Kidney (tissue), 14 donors: Measurements from ENCODE around the gene TBCD. TPM values are rescaled to one million over a fixed set of nuclear protein-coding genes. Genes with fewer than 3 reads are reported as not detected.

ENCODE experiments used
- DNase-seq, 5 donors: peaks; one replicate each; pipeline ENCODE4 v3.0.0-alpha.2; 2013 to 2020
- FAIRE-seq: peaks from 2 replicates; lab custom pipeline; 2012; peaks lifted over from hg19 to GRCh38; lab: Jason Lieb, UNC
- H3K27ac ChIP-seq, 2 donors: one replicate each; pipeline ENCODE4 v1.7.0; 2013; ENCODE audit warnings: low read depth in 2 of 2, low read length in 2 of 2, inconsistent platforms in 1 of 2
- H3K27me3 ChIP-seq: one replicate; pipeline ENCODE4 v1.7.1; 2013; ENCODE audit warnings: low read length, inconsistent platforms; ENCODE audit not compliant: control insufficient read depth, insufficient read depth
- H3K36me3 ChIP-seq, 3 donors: one replicate each; pipeline versions ENCODE4 v1.7.0 to v1.7.1; 2013; ENCODE audit warnings: low read length in 3 of 3, control low read depth in 1 of 3, inconsistent platforms in 1 of 3; ENCODE audit not compliant: insufficient read depth in 3 of 3, control insufficient read depth in 2 of 3
- H3K4me1 ChIP-seq, 3 donors: one replicate each; pipeline versions ENCODE4 v1.7.0 to v1.7.1; 2013; ENCODE audit warnings: low read length in 3 of 3, inconsistent platforms in 1 of 3, low read depth in 1 of 3; ENCODE audit not compliant: control insufficient read depth in 2 of 3, insufficient read depth in 2 of 3
- H3K4me3 ChIP-seq, 3 donors: one replicate each; pipeline versions ENCODE4 v1.7.0 to v1.8.1; 2013; ENCODE audit warnings: low read length in 3 of 3, control low read depth in 1 of 3, inconsistent platforms in 1 of 3
- H3K9ac ChIP-seq, 3 donors: one replicate each; pipeline versions ENCODE4 v1.7.0 to v1.7.1; 2013; ENCODE audit warnings: low read length in 3 of 3, control low read depth in 1 of 3, inconsistent platforms in 1 of 3
- H3K9me3 ChIP-seq, 3 donors: one replicate each; pipeline versions ENCODE4 v1.7.0 to v1.7.1; 2013; ENCODE audit warnings: low read length in 3 of 3, control low read depth in 1 of 3, inconsistent platforms in 1 of 3; ENCODE audit not compliant: control insufficient read depth in 2 of 3, insufficient read depth in 1 of 3
- CTCF ChIP-seq: IDR thresholded peaks from 3 replicates; pipeline ENCODE4 v1.5.1; 2012; ENCODE audit warnings: mild to moderate bottlenecking, moderate library complexity, borderline replicate concordance; ENCODE audit not compliant: insufficient read depth; ENCODE audit errors: extremely low read depth
- intact Hi-C: fragments of 100-400 bp; cut with DNase I; formaldehyde crosslinking; loops from one replicate; pipeline ENCODE4 v1.11.1; 2022
- polyA plus RNA-seq: library from polyadenylated mRNA; stranded (reverse); fragments of 350-450 nt; fragmentation: Illumina TruSeq; extraction: RNeasy Lipid Tissue Mini Kit (QIAGEN cat#74804); gene quantifications from one replicate; pipeline ENCODE4 v1.2.3, GENCODE V29; 2014; ENCODE audit warnings: low read depth, low replicate concordance; ENCODE audit not compliant: insufficient read depth
- total RNA-seq: library from RNA; stranded (reverse); fragmentation: NEBNext Ultra II Directional; extraction: Animal tissue kit (Norgen Biotek cat#: 25700); gene quantifications from one replicate; pipeline ENCODE4 v1.2.1, GENCODE V29; 2021
- donor health status: control.
- donor health status: control.
- donor health status: control.
- donor health status: control.
- donor health status: control.
- donor health status: DM: yes; HTN: yes; CAD: no.
- donor health status: Normal renal cell carcinoma (clear cell type).

TBCD gene
- total and polyA plus RNA-seq, 2 donors from 2014 or later: 72.8 to 78.7 TPM

- DNase-seq (peak in 1 of 5 donors; percentile 47), FAIRE-seq (no peak)
- Histone ChIP-seq H3K36me3 (peaks cover 0 to 4% (median 0%) of the 10 kb centered on the region in 3 donors), H3K9ac (no peak overlapping the region), H3K4me1 (peaks cover 0 to 5% (median 0%) of the 10 kb centered on the region in 3 donors), H3K27ac (no peak overlapping the region), H3K4me3 (no peak overlapping the region), H3K9me3 (no peaks in the 10 kb centered on the region), H3K27me3 (no peaks in the 10 kb centered on the region)
- TF ChIP-seq CTCF: no peak
- intact Hi-C loops: no loop called here
Observed at GRCh38 chr17:82780195-82780594, 28.3 kb downstream of the TBCD start.

- DNase-seq: peak in 1 of 5 donors; percentile 67
- FAIRE-seq: no peak
Observed at GRCh38 chr17:82780971-82781893, 29.4 kb downstream of the TBCD start.

GRCh38 chr17:82781894-82782274, 30.0 kb downstream of the TBCD start:
- Histone ChIP-seq H3K27me3 (no peaks in the 10 kb centered on the region), H3K4me3 (no peak overlapping the region), H3K9me3 (no peaks in the 10 kb centered on the region), H3K4me1 (peaks cover 0 to 5% (median 0%) of the 10 kb centered on the region in 3 donors), H3K9ac (no peak overlapping the region), H3K36me3 (peaks cover 0 to 4% (median 0%) of the 10 kb centered on the region in 3 donors), H3K27ac (no peak overlapping the region)
- DNase-seq (peak; percentile 92 to 94 (median 93)), FAIRE-seq (no peak)
- peak; percentile 89 for TF ChIP-seq CTCF
- intact Hi-C loops: no loop called here

More at GRCh38 chr17:82780971-82781893, 29.4 kb downstream of the TBCD start:
- H3K27me3 ChIP-seq: no peaks in the 10 kb centered on the region
- no peaks in the 10 kb centered on the region for H3K9me3 ChIP-seq
- TF ChIP-seq CTCF: no peak
- intact Hi-C loops: no loop called here
- no peak overlapping the region for H3K4me3 ChIP-seq
- H3K36me3 ChIP-seq: peaks cover 0 to 4% (median 0%) of the 10 kb centered on the region in 3 donors
- no peak overlapping the region for H3K27ac ChIP-seq
- H3K4me1 ChIP-seq: peaks cover 0 to 5% (median 0%) of the 10 kb centered on the region in 3 donors
- no peak overlapping the region for H3K9ac ChIP-seq
